GM18508 (cell line): ENCODE data around the gene DAZAP1.

Experiments
- ATAC-seq: cut with Tn5 transposase; IDR thresholded peaks from one replicate; pipeline ENCODE4 v1.9.1; 2021; ENCODE audit warnings: moderate number of reproducible peaks; ENCODE audit not compliant: insufficient read depth, unreplicated experiment

The DAZAP1 gene

GRCh38 chr19:1453525-1454364 is 46.4 kb downstream of the DAZAP1 start:
- no peak for ATAC-seq

- ATAC-seq: no peak
These were observed 47.6 kb downstream of the DAZAP1 start for GRCh38 chr19:1455002-1455335.

GRCh38 chr19:1455336-1456120 is 48.1 kb downstream of the DAZAP1 start:
- ATAC-seq: no peak

GRCh38 chr19:1456121-1456900 is 48.9 kb downstream of the DAZAP1 start:
- no peak for ATAC-seq

GRCh38 chr19:1457031-1457739 is 49.8 kb downstream of the DAZAP1 start:
- ATAC-seq: no peak

- ATAC-seq: no peak
These were observed 50.5 kb downstream of the DAZAP1 start for GRCh38 chr19:1457892-1458291.

GRCh38 chr19:1459479-1459878 is 52.1 kb downstream of the DAZAP1 start:
- ATAC-seq: no peak

GRCh38 chr19:1460033-1460995 is 52.9 kb downstream of the DAZAP1 start:
- no peak for ATAC-seq

- ATAC-seq: no peak
These were observed 54.5 kb downstream of the DAZAP1 start for GRCh38 chr19:1461862-1462261.

GRCh38 chr19:1465191-1466016 is 58.0 kb downstream of the DAZAP1 start:
- no peak for ATAC-seq

- ATAC-seq: no peak
These were observed 58.7 kb downstream of the DAZAP1 start for GRCh38 chr19:1466018-1466460.

GRCh38 chr19:1466461-1467214 is 59.3 kb downstream of the DAZAP1 start:
- no peak for ATAC-seq

- ATAC-seq: no peak
These were observed 59.8 kb downstream of the DAZAP1 start for GRCh38 chr19:1467215-1467489.

GRCh38 chr19:1467490-1468273 is 60.3 kb downstream of the DAZAP1 start:
- no peak for ATAC-seq

GRCh38 chr19:1468274-1468820 is 61.0 kb downstream of the DAZAP1 start:
- ATAC-seq: no peak

GRCh38 chr19:1468821-1469254 is 61.5 kb downstream of the DAZAP1 start:
- no peak for ATAC-seq
